A204.1 (cell line): ENCODE results near the gene MACROH2A1.
A peak's percentile ranks its signal among the peaks of the same experiment; 100 is the strongest.

Experiments used
- FAIRE-seq: peaks from 2 replicates; lab custom pipeline; 2012; peaks lifted over from hg19 to GRCh38; lab: Jason Lieb, UNC

MACROH2A1 gene

GRCh38 chr5:135435467-135436330, 36.7 kb upstream of the MACROH2A1 start:
- no peak for FAIRE-seq

DNA sequence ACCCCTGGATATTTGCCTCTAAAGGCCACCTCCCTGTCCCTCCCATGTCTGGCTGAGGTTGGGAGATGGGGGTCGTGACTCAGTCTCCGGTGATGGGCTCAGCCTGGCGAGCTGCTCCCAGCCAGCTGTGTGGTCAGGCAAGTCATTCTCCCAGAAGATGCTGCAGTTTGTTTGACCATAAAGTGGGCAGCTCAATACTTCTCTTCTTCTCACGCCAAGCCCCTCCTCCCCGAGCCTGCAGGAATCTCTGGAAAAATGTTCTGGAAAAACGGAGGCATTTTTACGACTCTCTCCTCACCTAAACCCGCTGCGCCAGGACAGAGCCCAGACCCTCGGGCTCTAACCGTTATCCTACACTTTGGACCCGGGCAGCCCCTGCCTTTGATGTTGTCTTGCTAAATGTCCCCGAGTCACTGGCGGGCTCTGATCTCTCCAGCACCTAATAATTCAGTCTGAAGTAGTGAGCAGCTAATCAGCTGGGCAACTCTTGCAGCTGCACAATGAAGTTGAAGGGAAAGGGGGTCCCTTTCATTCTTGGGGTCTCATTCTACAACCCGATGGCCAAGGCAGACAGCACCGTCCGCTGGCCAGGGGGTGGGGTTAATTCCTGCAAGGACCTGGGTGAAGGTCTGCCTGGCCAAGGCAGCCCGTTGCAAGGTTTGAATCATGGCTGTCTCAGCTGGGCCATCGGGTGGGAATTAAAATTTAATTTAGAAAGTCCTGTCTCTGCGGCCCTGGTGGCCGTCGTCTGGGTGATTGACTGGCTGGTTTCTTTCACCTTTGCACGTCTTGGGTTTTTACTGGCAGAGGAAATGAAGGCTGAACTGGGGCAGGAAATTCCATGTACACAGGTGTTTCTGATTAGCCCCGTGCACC, 35.8 kb upstream of the MACROH2A1 start:
- no peak for FAIRE-seq

DNA sequence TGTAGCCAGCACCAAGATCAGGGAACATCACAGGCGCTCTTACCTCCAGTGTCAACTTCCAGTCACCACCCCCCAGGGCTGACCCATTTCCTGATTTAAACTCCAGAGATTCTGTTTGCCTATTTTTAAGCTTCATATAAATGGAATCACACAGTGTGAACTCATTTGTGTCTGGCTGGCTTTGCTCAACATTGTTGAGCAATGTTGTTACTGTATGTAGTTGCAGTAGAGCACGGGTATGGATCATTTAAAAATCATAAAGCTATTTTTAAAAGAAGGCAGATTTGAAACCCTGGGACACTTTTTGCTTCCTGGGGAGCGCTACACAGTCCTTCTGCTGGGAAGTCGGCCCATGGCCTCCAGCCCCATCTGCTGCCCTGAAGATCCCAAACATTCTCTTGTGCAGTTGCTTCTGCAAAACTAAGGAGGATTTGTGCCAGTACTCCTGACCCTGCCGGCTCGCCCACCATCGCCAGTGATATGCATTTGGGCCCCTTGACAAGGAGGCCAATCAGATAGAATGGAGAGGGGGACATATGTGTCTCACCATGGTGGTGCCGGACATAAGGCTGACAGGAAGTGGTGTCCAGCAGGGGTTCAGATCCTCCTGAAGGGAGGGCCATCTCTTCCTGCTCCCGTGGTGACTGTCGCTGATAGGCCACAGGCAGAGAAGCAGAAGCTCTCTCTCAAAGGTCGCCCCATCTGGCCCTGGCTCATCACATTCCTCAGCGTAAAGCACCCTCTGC, 34.8 kb upstream of the MACROH2A1 start:
- no peak for FAIRE-seq

GRCh38 chr5:135432113-135432512, 33.1 kb upstream of the MACROH2A1 start:
- FAIRE-seq = no peak

- no peak for FAIRE-seq
Observed at GRCh38 chr5:135430135-135430437, 31.1 kb upstream of the MACROH2A1 start.

DNA sequence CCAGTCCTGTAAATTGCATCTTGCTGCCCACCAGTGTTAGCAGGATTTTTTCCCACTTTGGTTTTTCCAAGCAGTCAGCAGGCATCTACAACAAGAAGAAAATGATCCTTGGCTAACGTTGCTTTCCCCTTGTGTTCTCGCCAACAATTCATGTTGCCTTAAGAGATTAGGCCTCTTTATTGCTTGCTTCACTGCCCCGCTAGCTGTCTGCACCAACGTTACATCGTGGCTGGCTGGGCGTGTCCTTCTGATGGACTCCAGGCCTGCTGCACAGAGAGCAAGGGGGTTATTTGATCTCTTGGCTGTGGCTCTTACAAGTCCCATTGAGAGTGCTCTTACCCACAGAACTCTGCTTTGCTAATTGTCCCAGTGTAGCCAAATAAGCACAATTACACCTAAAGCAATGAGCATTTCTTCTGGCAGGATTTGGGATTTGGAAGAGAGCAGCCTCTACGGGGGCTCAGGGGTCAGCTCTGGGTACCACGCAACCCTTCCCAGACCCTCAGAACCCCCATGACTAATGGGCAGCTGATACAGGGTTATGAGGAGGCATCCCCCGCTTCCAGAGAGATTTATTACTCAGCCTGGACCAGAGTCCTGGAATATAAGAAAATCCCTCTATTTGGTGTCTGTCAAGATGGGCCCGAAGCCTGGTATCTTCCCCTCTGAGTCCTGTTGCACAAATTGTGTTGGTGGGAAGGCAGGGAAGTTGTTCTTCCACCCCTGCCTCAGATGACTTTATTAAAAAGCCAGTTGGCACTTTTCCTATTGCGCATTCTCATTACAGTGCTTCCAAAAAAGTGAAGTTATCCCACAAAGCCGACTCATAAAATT, 30.5 kb upstream of the MACROH2A1 start:
- no peak for FAIRE-seq

DNA sequence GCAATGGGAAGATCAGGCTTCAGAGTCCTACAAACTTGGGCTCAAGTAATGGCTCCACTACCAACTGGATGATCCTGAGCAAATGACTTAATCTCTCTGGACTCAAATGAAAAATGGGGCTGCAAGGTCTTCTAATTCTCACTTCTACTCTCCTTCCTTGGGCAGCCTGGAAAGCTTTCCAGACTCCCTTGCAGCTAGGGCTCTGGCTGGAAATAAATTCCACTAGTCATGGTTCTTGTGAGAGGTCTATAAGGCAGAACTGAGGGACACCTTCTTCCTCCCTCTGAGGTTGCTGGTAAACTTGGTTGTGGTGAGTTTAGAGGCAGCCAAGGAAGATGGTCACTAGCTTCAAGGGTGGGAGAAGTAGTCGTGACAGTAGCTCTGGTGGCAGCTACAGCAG, 29.6 kb upstream of the MACROH2A1 start:
- no peak for FAIRE-seq

DNA sequence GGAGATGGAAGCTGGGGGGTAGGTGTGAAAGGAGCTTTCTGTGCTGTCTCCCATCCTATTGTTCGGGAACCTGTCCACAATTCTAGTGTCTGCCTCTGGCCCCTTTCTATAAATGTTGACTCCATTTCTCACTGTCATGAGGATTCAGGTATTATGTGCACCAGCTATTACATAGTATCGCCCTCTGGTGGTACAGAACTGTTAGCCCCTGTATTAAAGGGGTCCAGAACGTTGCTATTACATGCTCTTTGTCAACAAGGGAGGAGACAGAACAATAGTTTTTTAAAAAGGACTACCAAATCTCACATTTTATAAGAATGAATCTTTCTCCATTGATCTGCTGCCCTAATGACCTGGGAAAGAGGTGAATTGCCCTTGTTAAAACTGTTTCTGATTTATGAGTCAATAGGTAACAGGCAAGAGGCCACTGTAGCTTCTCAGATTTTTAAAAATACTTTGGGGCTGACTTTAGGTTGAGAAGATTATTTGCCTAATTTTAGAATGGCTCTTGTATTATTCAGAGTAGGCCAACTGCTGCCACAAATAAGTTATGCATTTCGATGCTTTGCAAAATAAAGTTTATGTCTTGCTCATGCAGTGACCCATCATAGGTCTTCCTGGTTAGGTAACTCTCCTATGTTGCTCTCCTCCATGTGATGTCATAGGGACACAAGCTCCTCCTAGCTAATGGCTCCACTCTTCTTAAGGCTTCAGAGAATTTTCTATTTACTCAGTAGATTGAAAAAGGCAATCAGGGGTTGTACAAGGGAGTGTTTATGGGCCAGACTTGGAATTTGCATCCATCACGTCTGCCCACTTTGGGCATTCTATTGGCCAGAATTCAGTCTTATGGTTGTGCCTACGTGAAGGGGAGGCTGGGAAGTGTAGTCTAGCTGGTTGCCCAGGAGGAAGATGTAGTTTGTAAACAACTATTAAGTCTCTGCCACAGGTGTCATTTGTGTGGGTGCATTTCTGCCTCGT, 27.4 kb upstream of the MACROH2A1 start:
- no peak for FAIRE-seq

DNA sequence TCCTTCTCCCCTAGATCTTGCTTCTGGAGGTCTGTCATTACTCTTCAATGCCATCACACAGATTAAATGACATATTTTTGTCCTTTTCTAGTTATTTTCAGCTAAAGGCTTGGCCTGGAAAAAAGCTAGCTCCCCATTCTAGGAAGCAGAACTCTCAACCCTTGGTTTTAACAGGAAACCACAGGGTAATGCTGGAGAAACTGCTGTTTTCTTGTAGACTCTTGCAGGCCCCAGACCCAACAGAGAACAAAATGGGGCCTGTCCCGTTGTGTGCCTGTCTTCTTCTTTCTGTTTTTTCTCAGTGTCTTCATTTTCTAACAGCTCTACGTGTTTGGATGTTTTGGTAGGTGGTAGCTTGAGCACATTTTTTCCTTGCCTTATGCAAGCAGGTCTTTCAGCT, 26.6 kb upstream of the MACROH2A1 start:
- no peak for FAIRE-seq

DNA sequence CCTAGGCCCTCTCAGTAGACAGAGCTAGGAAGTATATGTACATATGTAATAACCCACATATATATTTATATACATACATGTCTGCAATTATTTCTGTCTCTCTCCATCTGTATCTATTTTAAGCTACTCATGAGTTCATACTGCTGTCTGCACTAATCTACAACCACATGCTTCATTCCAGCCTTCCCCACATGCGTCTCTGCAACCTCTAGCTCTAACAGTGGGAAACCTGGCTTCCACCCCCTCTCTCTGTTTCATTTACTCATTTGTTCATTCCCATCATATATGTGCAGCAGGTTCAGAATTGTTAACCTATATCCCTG, 24.8 kb upstream of the MACROH2A1 start:
- no peak for FAIRE-seq

- no peak for FAIRE-seq
Observed at GRCh38 chr5:135423146-135423845, 24.3 kb upstream of the MACROH2A1 start.

DNA sequence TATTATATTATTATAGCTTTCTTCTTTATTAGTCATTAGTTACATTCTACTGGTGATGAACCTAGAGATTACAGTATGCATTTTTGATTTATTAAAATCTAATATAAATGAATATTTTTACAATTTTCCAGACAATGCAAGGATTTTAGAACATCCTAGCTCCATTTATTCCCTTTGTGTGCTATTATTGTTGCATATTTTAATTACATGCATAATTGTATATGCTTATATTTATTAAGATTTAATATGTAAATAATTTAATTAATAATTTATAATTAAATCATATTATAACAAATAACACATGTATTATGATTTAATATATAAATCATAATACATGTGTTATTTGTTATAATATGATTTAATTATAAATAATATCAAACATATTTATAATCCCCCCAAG, 23.4 kb upstream of the MACROH2A1 start:
- FAIRE-seq = peak; percentile 94

DNA sequence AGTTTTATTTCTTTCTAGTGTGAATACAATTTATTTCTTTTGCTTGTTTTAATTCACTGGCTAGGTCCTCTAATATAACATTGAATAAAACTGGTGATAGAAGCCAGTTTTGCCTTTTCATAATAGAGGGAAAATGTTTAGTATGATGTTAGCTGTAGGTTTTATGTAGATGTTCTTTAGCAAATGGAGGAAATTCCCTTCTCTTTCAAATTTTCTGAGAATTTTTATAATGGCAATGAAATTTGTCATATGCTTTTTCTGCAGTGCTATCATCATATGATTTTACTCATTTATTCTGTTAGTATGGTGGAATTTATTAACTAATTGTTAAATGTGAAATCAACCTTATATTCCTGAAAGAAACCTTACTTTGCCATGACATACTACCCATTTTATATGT, 18.1 kb upstream of the MACROH2A1 start:
- no peak for FAIRE-seq

- no peak for FAIRE-seq
Observed at GRCh38 chr5:135405082-135405481, 6.1 kb upstream of the MACROH2A1 start.

DNA sequence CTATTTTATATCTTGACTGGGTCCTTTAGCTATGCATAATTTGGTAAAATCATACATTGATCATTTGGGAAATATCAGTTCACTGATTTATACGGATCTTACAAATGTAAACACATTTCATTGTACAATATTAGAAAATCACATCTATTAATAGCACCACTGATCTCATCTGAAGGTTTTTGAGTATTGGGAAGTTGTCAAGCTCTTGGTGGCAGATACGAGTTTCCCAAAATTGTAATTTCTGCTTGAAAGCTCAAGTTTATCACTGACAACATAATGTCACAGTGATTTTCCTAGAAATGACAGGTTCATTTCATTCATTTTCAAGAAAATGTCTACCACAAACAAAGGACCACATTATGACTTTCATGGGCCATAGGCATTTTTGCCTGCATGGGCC, 3.0 kb upstream of the MACROH2A1 start:
- FAIRE-seq = no peak

DNA sequence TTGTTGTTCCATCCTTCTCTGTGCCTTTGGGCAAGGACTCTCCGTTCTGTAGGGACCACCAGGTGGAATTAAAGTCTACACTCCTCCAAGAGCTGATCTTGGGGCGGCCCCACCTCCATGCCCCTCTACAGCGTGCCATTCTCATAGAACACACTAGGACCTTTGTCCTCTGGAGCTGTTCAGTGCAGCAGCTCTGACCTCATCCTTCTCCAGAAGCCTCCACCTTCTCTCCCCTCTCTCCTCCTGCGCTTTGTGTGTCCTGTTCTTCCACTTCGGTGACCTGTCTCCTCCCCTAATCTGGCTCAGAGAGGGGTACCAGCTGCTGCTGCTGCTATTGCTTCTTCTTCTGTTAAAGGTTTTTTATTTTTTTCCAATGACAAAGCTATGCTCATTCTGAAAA, 1.8 kb upstream of the MACROH2A1 start:
- no peak for FAIRE-seq

GRCh38 chr5:135399794-135400542, 937 bp upstream of the MACROH2A1 start:
- FAIRE-seq = no peak

DNA sequence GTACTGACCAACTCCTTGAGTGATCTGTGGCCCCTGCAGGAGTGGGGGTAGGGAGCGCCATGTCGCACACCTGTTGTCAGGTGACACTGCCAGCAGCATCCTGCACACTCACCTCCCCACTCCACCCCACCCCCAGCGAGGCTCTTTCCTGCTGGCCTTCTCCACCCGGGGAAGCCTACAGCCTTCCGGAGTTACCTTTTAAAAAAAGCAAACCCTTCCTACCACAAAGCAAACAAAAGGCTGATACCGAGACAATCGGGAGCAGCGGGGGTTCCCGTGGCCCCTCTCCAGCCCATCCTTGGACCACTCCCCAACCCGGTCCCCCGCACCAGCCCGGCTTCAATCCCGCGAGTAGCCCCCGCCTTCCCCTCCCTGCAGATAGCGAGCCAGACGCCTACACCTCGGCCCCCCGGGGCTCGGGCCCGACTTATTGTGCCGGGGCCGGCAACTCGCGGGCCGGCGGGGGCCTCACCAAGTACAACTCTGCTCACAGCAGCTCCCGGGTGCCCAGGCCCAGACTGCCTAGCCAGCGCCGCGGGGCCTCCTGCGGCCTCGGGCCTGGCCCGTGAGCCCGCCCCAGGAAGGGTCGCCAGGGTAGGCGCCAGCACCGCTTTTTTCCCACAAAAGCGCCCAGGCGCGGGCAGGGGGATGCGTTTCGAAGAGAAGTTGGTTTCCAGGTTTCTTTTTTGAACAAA, 724 bp downstream of the MACROH2A1 start:
- FAIRE-seq = no peak

DNA sequence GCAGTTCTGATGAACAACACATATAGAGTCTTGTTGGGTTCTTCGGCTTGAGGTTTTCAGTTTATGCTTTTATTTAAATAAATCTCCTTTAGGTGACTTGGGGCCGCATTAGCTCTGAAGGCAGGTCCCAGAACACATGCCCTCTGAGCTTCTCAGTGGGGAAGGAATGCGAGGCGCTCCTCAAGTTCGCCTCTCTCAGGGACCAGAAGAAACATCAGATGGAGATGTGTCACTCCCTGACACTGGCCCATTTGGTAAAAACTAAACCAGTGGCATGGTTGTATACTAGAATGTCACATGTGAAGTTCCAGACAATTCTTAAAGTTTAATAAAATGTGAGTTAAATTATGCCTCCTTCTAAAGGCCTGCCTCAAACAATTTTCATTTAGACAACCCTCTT, 1.9 kb downstream of the MACROH2A1 start:
- FAIRE-seq = no peak
